Stimulated activated CD4-positive, alpha-beta T cell treated with anti-CD3 and anti-CD28 coated beads, Interleukin-1b, Interleukin-23, amount 100 ng/mL, for 1 hour (primary cell): ENCODE results near the gene DDX18.
"Not testable (repeated sequence)": the region's sequence is repeated elsewhere in the genome, so short reads cannot be mapped to it uniquely, and the experiment has no call there.

ENCODE experiments used
- DNase-seq, 2 donors: peaks; one replicate each; pipeline ENCODE4 v3.0.0-alpha.2; 2020; ENCODE audit warnings: low read depth in 2 of 2

Gene DDX18

GRCh38 chr2:117814417-117815264 lies at the start of gene DDX18:
Gene DDX18 (plus strand): TSS chr2:117814691. CDS start chr2:117814778, 87 bp downstream.
- peak; percentile 90 to 93 for DNase-seq

- DNase-seq, result no peak
Measured at GRCh38 chr2:117770730-117771129, 43.8 kb upstream of the DDX18 start.

GRCh38 chr2:117771969-117772630 lies 42.4 kb upstream of the DDX18 start:
- DNase-seq, result no peak

GRCh38 chr2:117774716-117775115 lies 39.8 kb upstream of the DDX18 start:
- no peak for DNase-seq

GRCh38 chr2:117775703-117776219 lies 38.7 kb upstream of the DDX18 start:
- DNase-seq, result no peak

- DNase-seq, result no peak
Measured at GRCh38 chr2:117776888-117777287, 37.6 kb upstream of the DDX18 start.

GRCh38 chr2:117785740-117786139 lies 28.8 kb upstream of the DDX18 start:
- DNase-seq, result no peak

GRCh38 chr2:117786520-117786919 lies 28.0 kb upstream of the DDX18 start:
- no peak for DNase-seq

- no peak for DNase-seq
Measured at GRCh38 chr2:117789505-117789904, 25.0 kb upstream of the DDX18 start.

GRCh38 chr2:117794668-117795067 lies 19.8 kb upstream of the DDX18 start:
- no peak for DNase-seq

GRCh38 chr2:117801826-117802225 lies 12.7 kb upstream of the DDX18 start:
- no peak for DNase-seq

GRCh38 chr2:117803644-117804325 lies 10.7 kb upstream of the DDX18 start:
- DNase-seq, result not testable (repeated sequence)

GRCh38 chr2:117812443-117812842 lies 2.0 kb upstream of the DDX18 start:
- no peak for DNase-seq

GRCh38 chr2:117815946-117816345 lies 1.5 kb downstream of the DDX18 start:
- no peak for DNase-seq

GRCh38 chr2:117818921-117819320 lies 4.4 kb downstream of the DDX18 start:
- DNase-seq, result no peak

- no peak for DNase-seq
Measured at GRCh38 chr2:117820444-117820843, 6.0 kb downstream of the DDX18 start.

GRCh38 chr2:117825437-117825836 lies 10.9 kb downstream of the DDX18 start:
- no peak for DNase-seq

GRCh38 chr2:117827464-117827863 lies 13.0 kb downstream of the DDX18 start:
- not testable (repeated sequence) for DNase-seq

GRCh38 chr2:117828870-117829269 lies 14.4 kb downstream of the DDX18 start:
- no peak for DNase-seq

GRCh38 chr2:117832332-117832731 lies 17.8 kb downstream of the DDX18 start:
- DNase-seq, result no peak

- no peak for DNase-seq
Measured at GRCh38 chr2:117832905-117833613, 18.6 kb downstream of the DDX18 start.

GRCh38 chr2:117833911-117834310 lies 19.4 kb downstream of the DDX18 start:
- DNase-seq, result no peak
